Hematopoietic multipotent progenitor cell treated with erythropoietin and hydrocortisone succinate and interleukin-3 and kit ligand, for 15 days (in vitro differentiated cells): ENCODE measurements around the gene XCR1.

Experiments
- DNase-seq: peaks from one replicate; pipeline ENCODE4 v3.0.0-alpha.2; 2015; ENCODE audit warnings: low spot score

The XCR1 gene

GRCh38 chr3:45983770-45984169 lies 43.5 kb downstream of the XCR1 start:
- DNase-seq, result peak; percentile 56

DNA sequence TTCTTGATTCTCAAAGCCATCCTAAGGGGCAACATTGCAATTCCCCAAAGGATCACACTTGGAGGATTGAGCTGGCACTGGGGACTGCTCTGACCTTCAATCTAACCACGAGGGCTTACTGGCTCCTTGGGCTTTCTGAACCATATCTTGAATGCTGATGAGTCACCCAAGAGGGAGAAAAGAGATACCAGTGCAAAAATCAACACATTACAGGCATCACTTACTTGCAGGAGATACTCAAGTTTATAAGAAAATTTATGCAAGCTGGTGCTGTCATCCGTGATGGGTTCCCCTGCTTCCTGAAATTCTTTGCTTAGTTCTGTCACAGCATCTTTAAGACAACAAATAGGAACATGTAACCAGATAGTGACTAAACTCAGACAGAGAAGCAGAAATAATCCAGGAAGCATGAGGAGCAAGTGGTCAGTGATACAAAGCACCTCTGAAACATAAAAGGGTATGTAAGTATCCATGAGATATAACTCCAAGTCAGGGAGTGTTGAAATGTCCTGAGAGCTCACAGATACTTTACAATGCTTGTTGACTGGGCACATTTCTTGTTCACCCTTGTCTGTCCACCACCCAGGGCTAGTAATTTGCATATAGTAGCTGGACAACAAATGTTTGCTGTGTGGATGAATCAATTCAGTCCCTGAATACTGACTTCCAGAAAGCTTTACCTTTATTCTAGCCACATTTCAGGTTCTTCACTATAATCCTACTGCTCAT lies 45.8 kb downstream of the XCR1 start:
- peak; percentile 66 for DNase-seq

- DNase-seq, result no peak
Measured at GRCh38 chr3:45980819-45981218, 46.5 kb downstream of the XCR1 start.

GRCh38 chr3:45980229-45980813 lies 47.0 kb downstream of the XCR1 start:
- DNase-seq, result no peak

- DNase-seq, result no peak
Measured at GRCh38 chr3:45979378-45979777, 47.9 kb downstream of the XCR1 start.

DNA sequence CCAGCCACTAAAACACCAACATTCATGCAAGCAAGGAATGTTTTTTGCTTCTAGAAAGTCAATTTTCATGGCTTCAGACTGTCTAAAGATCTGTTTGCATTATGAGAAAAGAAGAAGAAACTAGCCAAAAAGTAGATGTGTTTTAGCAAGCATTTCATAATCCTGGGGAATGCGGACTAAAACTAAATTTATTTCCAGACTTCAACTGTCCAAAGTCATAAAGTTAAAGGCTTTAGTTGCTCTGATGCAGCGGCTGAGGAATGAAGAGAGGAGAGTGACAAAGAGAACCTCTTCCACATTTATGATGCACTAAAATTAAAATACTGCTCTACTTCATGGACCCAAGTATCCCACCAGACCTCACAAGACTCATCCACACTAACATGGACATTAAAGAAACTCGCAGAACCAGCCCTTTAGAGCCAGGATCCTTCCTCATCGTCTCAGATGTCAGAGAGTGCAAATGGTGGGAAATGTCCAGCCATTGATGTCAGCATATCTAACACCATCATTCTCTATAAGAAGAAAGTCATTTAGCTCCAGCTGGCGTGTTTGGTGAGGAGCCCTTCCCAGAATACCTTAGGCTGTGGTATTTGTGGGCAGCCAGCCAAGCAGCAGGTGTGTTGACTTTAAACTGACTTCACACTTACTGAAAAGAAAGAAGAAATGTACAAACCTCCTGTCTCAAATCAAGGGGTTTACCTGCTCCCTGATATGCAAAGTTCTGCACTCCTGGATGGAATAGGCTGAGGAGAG lies 49.1 kb downstream of the XCR1 start:
- DNase-seq, result no peak

GRCh38 chr3:45976191-45977091 lies 50.8 kb downstream of the XCR1 start:
- DNase-seq, result no peak

- no peak for DNase-seq
Measured at GRCh38 chr3:45975686-45976085, 51.6 kb downstream of the XCR1 start.

DNA sequence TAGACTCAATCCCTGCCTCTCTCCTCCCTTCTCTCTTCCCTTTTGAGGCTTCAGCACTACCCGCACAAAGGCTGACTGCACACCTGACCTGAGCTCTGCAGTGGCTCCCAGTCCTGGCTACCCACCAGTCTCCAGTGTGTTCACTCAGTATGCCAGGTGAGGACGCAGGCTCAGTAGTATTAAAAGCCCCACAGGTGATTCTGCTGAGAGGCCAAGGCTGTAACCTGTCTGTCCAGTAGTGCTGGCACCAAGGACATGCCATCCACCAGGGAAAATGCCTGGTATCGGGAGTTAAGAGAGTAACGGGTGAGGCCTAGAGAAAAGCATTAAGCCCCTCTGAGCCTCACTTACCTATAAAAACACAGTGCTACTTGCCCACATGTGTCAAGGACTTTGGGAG lies 52.6 kb downstream of the XCR1 start:
- no peak for DNase-seq

DNA sequence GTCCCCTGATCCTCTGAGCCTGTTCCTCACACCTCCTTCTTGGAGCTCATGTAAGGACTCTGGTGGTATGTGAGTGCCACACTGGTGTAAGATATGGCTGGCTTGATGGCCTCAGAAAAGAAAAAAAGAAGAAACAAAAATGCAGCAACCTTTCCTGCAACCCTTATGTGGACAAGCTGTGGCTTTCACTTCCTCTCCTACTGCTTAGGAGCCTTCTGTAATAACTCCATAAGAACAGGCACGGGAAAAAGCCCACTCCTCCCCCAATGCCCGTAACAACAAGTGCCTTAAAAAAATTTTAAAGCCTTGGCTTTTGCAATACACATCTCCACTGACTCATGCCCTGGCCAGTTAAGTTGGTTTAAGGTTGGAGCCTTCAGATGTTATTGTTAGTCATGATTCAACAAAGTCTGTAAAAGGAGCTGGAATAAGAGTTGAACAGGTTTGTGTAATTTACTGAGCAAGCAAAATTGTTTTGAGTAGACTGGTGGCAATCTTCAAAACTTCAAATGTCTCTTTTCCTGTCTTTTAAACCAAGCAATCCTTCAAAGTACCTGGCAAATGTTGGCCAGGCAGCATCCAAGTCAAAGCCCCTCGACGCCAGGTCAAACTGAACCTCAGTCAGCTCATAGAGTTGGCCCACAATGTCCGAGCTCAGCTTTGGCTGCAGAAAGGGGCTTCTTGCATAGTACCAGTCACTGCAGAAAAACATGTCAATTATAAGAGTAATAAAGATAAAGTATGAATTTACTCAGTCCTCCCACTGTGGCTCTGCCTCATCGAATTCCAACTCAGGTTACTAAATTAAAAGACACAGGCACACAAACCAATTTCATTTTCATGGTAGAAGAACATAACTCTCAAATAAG lies 54.5 kb downstream of the XCR1 start:
- DNase-seq, result no peak

GRCh38 chr3:45969953-45970352 lies 57.3 kb downstream of the XCR1 start:
- no peak for DNase-seq

DNA sequence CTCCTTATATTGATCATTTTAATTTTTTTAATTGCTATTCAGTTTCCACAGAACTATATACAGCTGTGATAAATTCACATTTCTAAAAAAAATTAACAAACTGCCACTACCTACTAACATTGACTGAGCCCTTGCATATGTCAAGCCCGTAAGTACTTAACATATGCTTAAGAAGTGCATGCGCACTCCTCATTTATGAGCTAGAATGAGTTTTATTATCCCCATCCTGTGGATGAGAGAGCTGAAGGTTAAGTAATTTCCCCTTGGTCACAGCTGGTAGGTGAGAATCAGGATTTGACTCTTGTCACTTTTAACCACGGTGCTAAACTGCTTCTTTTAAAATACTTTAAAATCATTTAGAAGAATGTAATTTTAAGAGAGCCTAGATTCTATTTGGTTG lies 58.2 kb downstream of the XCR1 start:
- DNase-seq, result no peak

GRCh38 chr3:45968706-45969105 lies 58.6 kb downstream of the XCR1 start:
- no peak for DNase-seq

GRCh38 chr3:45968149-45968548 lies 59.1 kb downstream of the XCR1 start:
- DNase-seq, result no peak

GRCh38 chr3:45967724-45968123 lies 59.6 kb downstream of the XCR1 start:
- DNase-seq, result no peak
